Activated B cell treated with CpG ODN at 0.5 μM for 24 hours (primary cell): Measurements from ENCODE around the gene MTUS2. TPM values are rescaled to one million over a fixed set of nuclear protein-coding genes. Genes with fewer than 3 reads are reported as not detected.

Source experiments
- ATAC-seq: fragments of 200-7000 bp; cut with Tn5 transposase; one replicate; pipeline ENCODE4 v1.10.0; 2021; ENCODE audit warnings: low read depth, mild to moderate bottlenecking, moderate library complexity
- CTCF ChIA-PET: fragments of 350-600 bp; sonication (Branson Sonifier 250); formaldehyde crosslinking; loops from one replicate; lab custom pipeline; 2021; ENCODE audit warnings: antibody characterized with exemption; lab: Charles Lee
- POLR2A ChIA-PET: fragments of 350-600 bp; sonication (Branson Sonifier 250); formaldehyde crosslinking; loops from one replicate; lab custom pipeline; 2021; ENCODE audit warnings: antibody characterized with exemption; lab: Charles Lee
- DNase-seq: peaks from one replicate; pipeline ENCODE4 v3.0.0; 2022
- H3K27ac Mint-ChIP-seq: one replicate; pipeline ENCODE4 v1.8.0; 2020; ENCODE audit warnings: mixed read lengths
- H3K27me3 Mint-ChIP-seq: one replicate; pipeline ENCODE4 v1.8.0; 2021; ENCODE audit warnings: mixed read lengths
- H3K36me3 Mint-ChIP-seq: one replicate; pipeline ENCODE4 v1.8.0; 2021; ENCODE audit warnings: low read depth, mixed read lengths
- H3K4me1 Mint-ChIP-seq: one replicate; pipeline ENCODE4 v1.8.0; 2021; ENCODE audit warnings: mixed read lengths
- H3K4me3 Mint-ChIP-seq: one replicate; pipeline ENCODE4 v1.8.0; 2020; ENCODE audit warnings: mild to moderate bottlenecking, mixed read lengths
- H3K9me3 Mint-ChIP-seq: one replicate; pipeline ENCODE4 v1.8.0; 2020; ENCODE audit warnings: mixed read lengths
- intact Hi-C: fragments of 100-400 bp; cut with micrococcal nuclease; formaldehyde crosslinking; loops from one replicate; pipeline ENCODE4 v1.15.1; 2024
- total RNA-seq: library from RNA; stranded (reverse); gene quantifications from 2 replicates; pipeline ENCODE4 v1.2.3, GENCODE V29; 2022
- TF ChIP-seq, protein P1 (sequence below): fragments of 200-600 bp; IDR thresholded peaks from one replicate; pipeline ENCODE4 v1.8.0; 2022; ENCODE audit warnings: antibody characterized with exemption, mild to moderate bottlenecking

MTUS2 gene
- total RNA-seq, 1 donor from 2014 or later: not detected

DNA sequence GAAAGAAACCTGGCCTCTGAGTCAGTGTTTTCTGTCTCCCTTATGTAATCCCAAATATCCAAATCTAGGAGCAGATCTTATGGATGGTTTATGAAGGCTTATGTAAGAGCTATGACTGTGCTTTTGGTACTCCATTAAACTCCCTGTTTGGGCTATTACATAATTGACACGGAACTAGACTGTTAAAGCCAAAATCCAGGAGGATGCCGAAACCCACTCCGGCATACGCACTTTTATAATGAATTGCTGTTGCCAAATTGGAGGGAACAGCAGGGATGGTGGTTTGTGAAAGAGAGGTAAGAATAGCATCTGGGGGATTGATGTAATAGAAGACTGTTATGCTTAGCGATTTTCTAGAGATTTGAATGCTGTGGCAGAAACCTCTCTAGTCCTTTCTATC is 2.0 kb downstream of the MTUS2 start:
- Mint-ChIP-seq H3K27ac (no peak overlapping the region), H3K4me3 (no peak overlapping the region), H3K27me3 (peaks cover 55% of the 10 kb centered on the region), H3K9me3 (peaks cover 5% of the 10 kb centered on the region), H3K36me3 (no peaks in the 10 kb centered on the region), H3K4me1 (peaks cover 11% of the 10 kb centered on the region)
- CTCF ChIA-PET: no interaction called here
- POLR2A ChIA-PET: no interaction called here
- intact Hi-C loops: no loop called here
- ATAC-seq (no peak), DNase-seq (no peak)
- TF ChIP-seq, protein P1, sequence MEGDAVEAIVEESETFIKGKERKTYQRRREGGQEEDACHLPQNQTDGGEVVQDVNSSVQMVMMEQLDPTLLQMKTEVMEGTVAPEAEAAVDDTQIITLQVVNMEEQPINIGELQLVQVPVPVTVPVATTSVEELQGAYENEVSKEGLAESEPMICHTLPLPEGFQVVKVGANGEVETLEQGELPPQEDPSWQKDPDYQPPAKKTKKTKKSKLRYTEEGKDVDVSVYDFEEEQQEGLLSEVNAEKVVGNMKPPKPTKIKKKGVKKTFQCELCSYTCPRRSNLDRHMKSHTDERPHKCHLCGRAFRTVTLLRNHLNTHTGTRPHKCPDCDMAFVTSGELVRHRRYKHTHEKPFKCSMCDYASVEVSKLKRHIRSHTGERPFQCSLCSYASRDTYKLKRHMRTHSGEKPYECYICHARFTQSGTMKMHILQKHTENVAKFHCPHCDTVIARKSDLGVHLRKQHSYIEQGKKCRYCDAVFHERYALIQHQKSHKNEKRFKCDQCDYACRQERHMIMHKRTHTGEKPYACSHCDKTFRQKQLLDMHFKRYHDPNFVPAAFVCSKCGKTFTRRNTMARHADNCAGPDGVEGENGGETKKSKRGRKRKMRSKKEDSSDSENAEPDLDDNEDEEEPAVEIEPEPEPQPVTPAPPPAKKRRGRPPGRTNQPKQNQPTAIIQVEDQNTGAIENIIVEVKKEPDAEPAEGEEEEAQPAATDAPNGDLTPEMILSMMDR: no peak

- Mint-ChIP-seq H3K9me3 (peaks cover 9% of the 10 kb centered on the region), H3K27ac (no peak overlapping the region), H3K4me3 (no peak overlapping the region), H3K36me3 (no peaks in the 10 kb centered on the region), H3K27me3 (peaks cover 50% of the 10 kb centered on the region), H3K4me1 (peaks cover 11% of the 10 kb centered on the region)
- intact Hi-C loops: no loop called here
- TF ChIP-seq, protein P1: no peak
- ChIA-PET POLR2A (no interaction called here), CTCF (no interaction called here)
- ATAC-seq (no peak), DNase-seq (no peak)
Observed at GRCh38 chr13:28822801-28823200, 2.7 kb downstream of the MTUS2 start.

DNA sequence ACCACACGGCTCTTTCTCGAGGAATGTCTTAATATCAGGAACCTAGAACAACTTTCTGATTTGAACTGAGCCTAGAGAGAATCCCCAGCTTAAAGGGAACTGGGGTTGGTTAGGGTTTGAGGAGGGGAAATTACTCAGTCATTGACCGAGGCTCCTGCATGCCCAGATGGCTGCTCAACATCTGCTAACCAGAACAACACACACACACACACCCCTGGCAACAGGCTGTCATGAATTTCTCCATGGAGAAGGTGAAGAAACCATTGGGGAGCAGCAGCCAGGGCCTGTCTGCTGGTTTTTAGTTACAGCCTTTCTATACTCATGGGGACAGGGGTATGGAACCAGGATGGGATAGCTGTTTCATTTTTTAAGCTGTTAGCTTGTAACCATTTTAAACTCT is 5.2 kb downstream of the MTUS2 start:
- Mint-ChIP-seq H3K4me3 (no peak overlapping the region), H3K36me3 (no peaks in the 10 kb centered on the region), H3K27ac (no peak overlapping the region), H3K9me3 (peaks cover 21% of the 10 kb centered on the region), H3K4me1 (peaks cover 5% of the 10 kb centered on the region), H3K27me3 (peaks cover 37% of the 10 kb centered on the region)
- ATAC-seq (no peak), DNase-seq (no peak)
- CTCF ChIA-PET: no interaction called here
- intact Hi-C loops: no loop called here
- POLR2A ChIA-PET: interaction anchor here (0.6 kb wide), 1 partner anchor 364 kb away, joined by 3 read pairs; no protein-coding TSS in a partner anchor
- TF ChIP-seq, protein P1: no peak

DNA sequence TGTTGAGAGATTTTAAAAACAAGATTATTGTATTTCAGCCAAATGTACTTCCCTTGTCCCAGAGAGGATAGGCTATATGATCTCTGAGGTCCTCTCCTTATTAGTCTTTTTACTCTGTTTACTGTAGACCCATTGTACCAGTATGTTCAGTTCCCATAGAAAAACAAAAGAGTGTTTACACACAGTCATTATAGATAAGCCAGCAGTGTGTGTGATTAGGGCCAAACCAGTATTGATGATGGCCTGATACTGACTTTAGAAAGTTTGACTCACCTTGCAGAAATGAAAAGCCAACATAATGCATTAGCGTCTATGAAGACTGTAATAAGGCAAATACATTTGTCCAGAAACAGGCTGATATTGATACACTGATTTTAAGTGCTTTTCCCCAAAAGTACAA is 6.2 kb downstream of the MTUS2 start:
- POLR2A ChIA-PET: no interaction called here
- TF ChIP-seq, protein P1: no peak
- ATAC-seq: no peak
- H3K4me3 Mint-ChIP-seq: no peak overlapping the region
- H3K36me3 Mint-ChIP-seq: no peaks in the 10 kb centered on the region
- CTCF ChIA-PET: no interaction called here
- H3K27me3 Mint-ChIP-seq: peaks cover 31% of the 10 kb centered on the region
- DNase-seq: no peak
- intact Hi-C loops: no loop called here
- no peaks in the 10 kb centered on the region for H3K4me1 Mint-ChIP-seq
- no peak overlapping the region for H3K27ac Mint-ChIP-seq
- peaks cover 30% of the 10 kb centered on the region for H3K9me3 Mint-ChIP-seq

GRCh38 chr13:28830580-28830979 is 10.4 kb downstream of the MTUS2 start:
- ATAC-seq: no peak
- CTCF ChIA-PET: no interaction called here
- Mint-ChIP-seq H3K27me3 (peaks cover 5% of the 10 kb centered on the region), H3K27ac (no peak overlapping the region), H3K4me3 (no peak overlapping the region), H3K4me1 (no peaks in the 10 kb centered on the region), H3K36me3 (no peaks in the 10 kb centered on the region), H3K9me3 (peaks cover 26% of the 10 kb centered on the region)
- TF ChIP-seq, protein P1: no peak
- no peak for DNase-seq
- intact Hi-C loops: no loop called here
- POLR2A ChIA-PET: no interaction called here
